GM18499 (cell line): ENCODE results near the gene COL18A1.

Experiments used
- ATAC-seq: cut with Tn5 transposase; IDR thresholded peaks from one replicate; pipeline ENCODE4 v1.9.1; 2021; ENCODE audit warnings: moderate number of reproducible peaks; ENCODE audit not compliant: insufficient read depth, unreplicated experiment

Gene COL18A1

DNA sequence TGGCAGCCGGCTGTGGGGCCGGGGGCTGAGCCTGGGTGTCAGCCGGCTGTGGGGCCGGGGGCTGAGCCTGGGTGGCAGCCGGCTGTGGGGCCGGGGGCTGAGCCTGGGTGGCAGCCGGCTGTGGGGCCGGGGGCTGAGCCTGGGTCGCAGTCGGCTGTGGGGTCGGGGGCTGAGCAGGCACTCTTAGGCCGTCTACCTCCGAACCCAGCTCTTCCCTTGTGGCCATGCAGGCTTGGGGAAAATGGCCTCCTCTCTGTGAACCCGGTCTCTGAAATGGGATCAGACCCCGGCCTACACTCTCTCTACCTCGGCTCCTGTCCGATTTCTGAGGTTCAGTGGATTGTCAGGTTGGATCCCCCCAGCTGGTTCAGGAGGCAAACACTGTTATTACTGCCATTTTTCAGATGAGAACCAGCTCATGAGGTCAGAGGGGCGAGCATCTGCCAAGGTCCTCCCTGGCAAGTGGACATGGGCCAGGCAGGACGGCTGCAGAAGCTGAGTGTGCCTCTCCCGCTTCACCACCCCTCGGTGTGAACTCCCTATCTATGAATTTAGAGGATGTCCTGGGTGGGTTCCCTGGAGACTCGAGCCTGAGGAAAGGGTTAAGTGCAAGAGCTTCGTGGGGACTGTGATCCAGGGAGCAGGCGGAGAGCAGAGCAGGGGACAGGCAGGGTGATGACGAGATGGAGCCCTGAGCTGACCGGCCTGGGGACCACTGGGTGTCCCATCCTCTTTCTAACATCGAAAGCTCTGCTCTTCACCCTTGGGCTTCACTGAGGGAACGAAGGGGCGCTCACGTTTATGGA, 10.9 kb upstream of the COL18A1 start:
- ATAC-seq: no peak

DNA sequence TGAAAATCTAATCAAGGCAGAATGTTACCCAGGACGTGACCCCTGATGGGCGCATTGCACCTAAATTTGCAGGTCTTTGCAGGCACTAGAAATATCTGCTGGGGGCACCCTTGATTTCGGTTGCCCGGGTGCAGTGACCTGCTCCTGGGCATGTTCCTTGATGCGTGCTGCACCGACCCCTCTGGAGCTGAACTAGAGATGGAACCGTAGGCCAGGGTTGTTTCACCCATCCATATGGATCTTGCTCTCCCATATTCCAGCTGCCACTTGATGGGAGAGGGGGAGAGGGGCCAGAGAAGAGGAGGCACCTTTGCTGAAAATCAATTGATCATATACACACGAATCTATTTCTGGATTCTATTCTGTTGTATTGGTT, 8.4 kb upstream of the COL18A1 start:
- no peak for ATAC-seq

DNA sequence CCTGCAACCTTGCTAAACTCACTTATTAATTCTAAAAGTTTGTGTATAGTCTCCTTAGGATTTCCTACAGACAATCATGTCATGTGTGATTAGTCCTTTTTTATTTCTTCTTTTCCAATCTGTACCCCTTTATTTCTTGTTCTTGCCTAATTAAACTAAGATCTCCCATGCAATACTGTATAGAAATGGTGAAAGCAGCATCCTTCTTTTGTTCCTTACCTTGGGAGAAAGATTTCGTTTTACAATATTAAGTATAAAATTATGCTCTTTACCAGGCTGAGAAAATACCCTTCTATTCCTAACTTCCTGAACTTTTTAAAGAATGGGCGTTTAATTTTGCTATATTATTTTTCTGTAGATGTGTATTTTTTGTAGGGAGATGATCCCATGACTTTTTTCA, 7.6 kb upstream of the COL18A1 start:
- no peak for ATAC-seq

DNA sequence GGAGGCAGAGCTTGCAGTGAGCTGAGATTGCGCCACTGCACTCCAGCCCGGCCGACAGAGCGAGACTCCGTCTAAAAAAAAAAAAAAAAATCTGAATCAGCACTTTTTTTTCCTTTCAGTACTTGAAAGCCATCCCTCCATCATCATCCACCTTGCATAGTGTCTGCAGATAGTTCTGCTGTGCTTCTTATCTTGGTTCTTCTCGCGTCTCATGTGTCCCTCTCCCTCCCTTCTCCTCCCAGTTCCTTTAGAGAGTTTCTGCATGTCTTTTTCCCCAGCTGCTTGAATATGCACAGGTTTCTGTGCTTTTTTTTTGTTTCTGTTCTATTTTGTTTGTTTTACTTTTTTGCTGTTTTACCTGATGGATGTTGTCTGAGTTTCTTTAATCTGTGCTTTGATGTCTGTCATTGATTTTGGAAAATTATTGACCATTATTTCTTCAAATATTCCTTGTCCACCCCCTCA, 3.9 kb upstream of the COL18A1 start:
- no peak for ATAC-seq

DNA sequence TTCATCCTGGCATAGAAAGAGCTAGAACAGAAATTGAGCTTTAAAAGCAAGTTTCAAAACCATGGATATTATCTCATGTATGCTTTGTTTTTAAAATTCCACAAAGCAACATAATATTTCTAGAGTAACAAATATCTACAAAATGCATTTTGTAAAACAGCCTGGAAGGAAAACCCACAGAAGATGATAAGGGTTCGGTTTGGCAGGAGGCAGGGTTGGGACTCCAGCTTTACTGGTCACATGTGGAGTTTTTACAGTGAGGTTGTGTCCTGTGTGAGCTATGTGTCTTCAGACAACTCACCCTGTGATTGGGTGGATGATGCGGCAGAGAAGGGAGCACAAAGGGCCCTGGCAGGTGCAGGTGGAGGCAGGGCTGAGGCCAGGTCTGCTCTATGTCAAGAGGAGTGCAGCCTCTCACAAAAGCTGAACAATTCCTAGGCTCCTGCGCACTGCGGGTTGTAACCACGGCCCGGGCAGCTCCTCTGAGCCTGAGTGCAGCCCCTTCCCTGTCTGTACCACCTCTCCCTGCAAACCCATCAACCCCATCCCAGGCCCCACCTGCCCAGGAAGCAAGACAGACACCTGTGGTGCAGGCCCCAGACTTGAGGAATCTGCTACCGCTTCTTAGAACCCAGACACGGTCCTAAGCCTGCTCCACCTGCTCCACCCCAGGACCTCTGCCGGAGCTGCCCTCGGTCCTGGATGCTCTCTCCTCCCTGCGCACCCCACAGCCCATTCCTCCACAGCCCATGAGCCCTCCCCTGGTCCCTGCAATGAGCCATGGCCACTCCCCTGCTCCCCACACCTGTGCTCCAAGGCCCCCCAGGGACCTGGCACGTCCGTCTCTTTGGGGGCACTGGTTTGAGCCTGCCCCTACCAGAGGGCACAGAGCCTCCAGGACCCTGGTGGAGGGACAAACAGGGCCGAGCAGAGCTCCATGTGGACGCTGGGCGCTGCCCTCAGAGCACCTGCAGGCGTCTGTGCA, 2.8 kb upstream of the COL18A1 start:
- no peak for ATAC-seq

DNA sequence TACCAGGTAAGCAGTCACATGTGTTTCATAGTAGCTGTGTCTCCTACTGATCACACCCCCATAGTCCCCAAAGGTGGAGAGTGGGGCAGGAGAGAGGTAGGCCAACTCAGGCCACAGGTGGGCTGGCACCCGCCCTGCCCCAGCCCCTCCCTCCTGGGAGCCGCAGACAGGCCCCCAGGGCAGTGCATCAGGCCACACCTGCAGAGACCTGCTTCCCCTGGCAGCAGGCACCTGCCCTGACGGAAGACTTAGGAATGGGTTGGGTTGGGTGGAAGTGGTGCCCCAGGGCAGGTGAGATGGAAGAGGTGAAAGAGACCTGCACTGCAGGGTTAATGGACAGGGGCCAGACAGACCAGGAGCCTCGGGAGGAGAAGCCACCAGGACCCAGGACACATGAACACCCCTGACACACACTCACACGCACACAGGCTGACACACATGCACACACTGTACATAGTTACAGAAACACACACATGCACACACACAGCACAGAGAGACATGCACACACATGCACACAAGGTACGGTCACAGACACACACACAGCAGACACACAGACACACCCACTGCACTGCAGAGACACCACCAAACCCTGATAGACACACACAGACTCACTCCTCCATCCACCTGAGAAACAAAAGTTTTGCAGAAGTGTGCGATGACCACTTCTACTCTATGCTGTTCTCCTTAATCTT, 1.7 kb upstream of the COL18A1 start:
- ATAC-seq: no peak

DNA sequence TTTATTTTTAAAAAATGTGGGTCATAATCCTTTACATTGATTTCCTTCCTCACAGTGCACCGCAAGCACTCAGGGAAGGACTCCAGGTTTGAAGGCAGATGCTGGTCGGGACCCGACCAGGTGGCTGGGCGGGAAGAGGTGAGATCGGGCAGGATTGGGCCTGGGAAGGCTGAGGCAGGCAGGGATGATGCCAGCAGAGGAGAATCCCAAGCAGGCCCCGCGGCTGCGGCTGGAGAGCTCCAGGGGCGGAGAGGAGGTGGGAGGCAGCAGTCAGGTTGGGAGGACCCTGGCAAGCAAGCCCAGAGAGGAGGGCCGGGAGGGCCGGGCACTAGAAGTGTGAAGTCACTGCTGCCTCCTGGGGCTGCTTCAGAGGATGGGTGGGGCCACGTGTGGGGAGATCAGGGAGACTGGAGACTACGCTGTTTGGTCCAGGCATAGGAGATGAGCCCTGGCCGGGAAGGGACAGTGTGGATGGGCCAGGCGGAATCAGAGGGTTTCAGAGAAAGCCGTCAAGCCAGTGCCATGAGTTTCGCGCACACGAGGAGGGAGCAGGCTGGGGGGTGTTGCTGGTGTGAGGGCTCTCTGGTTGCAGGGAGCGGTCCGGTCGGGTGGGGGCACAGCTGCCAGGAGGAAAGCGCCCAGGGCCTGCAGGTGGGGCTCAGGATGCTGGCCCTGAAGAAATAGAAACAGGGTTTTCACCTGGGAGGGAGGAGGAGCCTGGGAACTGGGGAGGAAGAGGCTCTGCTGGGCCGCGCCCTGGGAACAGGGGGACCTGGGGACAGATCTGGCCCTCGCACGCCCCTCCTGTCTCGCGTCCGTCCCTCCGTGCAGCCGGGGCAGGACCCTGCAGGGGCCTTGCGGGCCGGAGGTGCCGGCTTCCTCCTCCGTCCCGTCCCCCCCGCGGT, 888 bp upstream of the COL18A1 start:
- ATAC-seq: no peak

DNA sequence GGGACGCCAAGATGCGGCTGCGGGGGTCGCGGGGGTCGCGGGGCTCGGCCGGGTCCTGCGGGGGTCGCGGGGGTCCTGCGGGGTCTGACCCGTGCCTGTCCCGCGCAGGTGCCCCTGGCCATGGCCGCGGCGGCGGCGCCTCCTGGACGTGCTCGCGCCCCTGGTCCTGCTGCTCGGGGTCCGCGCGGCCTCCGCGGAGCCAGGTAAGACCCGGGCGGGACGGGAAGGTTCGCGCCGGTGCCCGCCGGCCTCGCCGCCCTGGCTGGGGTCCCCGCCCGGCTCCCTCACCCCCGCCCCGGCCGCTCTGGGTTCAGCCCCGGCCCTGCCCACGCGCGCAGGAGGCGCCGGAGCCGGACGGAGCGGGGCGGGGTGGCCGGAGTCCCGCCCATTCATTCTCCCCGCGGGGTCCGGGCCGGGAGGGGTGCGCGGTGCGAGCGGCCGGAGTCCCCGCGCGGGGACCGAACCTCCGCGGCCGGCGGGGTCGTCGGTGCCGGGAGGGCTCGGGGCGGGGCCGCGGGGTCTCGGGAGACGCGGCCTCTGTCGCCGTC, 380 bp downstream of the COL18A1 start:
- no peak for ATAC-seq

DNA sequence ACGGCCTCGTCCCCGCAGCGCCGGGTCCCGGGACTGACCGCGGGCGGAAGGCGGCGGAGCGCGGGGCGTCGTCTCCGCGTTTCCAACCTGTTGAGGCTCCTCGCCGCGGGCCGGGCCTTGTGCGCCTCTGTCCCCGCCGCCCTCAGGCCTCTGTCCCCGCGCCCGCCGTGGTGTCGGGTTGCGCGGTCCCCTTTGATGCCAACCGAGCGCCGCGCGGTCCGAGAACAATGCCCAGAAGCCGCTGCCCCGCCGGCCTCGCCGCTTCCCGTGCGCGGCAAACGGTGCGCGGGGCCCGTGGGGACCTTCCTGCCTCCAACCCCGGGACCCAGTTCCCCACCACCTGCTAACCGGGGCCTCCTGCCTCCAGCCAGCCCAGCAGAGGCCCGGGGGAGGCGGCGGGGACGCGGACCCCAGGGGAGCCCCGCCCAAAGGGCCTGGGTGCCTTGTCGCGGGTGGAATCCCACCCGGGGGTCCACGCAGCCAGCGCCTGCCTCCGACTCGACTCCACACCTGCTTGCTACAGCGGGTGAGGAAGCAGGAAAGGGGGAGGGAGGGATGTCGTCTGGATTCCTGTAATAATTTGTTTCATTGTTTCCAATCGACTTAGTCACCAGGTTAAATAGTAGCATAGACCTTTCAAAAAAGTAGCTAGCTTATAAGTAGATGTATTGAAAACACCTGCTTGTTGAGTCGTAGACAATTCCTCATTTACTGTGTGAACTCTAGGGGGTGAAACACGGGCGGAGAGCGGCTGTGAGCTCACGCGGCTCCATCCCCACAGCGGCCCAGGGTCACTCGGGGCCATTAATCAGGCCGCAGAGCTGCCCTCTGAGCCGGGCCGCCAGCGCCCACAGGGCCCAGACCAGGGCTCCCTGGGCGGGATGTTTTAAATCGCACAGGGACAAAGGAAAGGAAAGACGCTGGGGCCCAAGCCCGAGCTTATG, 1.1 kb downstream of the COL18A1 start:
- no peak for ATAC-seq

DNA sequence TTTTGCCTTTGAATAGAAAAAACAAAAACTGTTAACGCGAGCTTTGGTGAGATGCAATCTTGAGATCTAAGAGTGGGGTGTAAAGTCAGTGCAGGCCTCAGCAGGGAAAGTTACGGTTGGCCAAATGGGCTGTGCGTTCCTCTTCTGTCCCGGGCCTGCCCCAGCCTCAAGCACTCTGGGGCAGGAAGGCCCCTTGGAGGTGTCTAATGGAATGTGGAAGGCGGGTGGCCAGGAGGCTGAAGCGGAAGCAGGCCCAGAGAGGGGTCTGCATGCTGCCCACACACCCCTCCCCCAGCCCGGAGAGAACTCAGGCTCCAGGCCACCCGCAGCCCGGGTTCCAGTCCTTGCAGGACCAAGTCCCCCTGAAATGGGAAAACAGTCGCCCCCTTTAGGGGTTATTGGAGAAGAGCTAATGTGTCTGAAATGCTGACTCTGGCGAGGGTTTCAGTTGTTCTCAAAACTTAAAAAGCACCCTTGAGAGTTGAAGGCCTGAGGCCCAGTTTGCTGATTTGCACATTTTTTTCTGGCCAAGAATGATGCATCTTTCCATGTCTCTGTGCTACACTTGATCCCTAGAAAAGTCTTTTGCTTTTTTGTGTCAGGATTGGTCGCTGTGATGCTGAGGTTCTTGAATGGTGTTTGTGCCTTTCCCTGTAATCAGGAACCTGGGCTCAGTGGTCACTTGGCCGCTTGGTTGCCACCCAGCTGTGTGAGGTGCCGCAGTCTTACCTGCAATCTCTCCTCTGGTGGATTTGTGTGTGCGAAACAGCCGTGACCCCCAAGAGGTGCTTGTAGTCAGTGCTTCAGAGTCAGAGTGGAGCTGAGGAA, 2.0 kb downstream of the COL18A1 start:
- ATAC-seq: no peak

DNA sequence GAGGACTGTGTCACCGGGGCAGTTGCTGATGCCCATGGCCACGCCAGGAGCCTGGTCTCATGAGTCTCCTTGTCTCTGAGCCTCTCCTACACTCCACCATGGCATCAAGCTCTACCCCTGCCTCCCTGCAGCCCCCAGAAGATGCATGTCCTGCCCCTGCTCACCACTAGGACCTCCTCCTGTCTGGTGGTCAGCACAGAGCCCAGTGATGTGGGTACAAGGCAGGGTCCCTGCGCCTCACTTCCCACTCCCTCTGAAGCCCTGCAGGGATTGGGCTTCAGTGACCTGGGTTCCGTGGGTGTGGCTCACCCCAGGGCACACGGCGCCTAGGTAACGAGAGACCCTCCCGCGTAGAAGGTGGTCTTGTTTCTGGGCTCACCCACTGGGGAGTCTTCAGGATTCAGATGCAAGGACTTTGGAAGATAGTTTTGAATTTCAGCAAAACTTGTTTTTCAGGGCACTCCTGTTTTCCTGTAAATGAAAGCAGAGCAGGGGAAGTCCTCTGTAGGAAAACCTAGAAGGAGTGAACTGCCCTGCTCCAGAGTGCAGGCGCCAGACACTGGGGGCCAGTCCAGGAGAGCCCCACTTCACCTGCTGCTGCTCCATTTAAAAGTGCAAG, 2.8 kb downstream of the COL18A1 start:
- no peak for ATAC-seq

DNA sequence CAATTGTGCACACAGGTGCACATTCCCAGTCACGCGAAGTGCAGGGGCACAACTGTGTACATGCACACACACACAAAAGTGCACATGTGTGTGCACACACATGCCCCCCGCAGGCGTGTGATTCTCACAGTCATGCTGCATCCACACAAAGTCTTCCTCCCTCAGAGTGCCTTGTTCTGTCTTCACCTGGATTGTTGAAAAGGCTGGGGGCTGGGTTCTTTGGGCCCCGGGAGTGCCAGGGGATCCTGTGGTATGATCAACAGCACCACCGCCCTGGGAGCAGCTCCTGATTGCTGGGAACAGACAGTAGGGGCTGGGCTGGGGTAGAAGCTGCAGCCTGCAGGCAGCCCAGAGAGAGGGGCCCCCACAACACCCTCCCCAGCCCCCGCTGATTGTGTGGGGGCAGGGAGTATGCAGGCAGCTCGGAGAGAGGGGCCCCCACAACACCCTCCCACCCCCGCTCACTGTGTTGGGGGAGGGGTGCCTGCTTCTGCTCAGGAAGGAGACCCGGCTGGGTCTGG, 3.4 kb downstream of the COL18A1 start:
- no peak for ATAC-seq

DNA sequence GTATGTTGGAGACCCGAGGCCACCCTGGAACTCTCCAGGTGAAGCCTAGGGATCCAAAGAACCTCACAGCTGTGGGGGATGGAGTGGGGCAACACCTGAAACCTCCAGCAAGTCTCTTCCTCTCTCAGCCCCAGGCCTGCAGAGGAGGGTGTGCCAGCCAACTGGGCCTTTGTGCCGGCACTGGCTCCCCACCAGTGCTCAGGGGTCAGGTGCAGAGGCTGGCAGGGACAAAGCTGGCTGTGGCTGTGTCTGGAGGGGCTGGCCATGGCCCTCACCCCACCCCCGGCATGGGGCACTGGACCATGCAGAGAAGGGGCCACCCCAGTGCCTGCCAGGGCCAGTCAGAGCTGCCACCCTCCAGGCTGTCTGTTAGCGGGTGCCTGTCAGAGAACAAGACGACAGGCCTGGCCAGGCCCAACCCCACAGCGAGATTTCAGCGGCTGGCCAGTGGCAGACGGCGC, 3.9 kb downstream of the COL18A1 start:
- no peak for ATAC-seq

DNA sequence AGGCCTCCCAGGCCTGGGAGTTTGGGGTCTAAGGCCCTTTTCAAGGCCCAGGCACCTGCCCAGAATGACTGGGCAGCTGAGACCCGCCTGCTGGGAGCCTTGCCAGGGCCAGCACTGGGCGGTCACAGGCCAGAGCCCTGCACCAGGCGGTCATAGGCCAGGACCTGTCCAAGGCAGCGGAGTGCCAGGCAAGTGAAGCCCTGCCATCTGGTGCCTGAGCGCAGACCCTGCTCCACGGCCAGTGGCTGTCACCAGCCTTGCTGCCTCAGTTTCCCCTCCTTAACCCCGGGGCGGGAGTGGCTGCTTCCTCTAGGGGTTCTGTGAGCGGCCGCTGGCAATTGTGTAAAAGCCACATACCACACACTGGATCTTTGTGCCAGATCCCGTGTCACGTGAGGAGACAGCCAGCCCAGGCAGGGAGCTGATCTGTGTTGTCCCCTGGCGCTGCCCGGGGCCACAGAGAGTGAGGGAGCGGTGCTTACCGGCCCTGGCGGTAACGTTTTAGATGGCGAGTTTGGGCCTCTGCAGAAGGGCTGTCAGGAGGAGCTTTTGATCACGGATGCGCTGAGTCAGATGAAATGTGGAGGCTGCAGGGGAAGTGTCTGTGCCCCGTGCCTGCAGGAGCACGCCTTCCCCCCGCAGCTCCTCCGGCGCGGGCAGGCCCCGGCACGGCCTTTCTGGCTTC, 4.6 kb downstream of the COL18A1 start:
- ATAC-seq: no peak

DNA sequence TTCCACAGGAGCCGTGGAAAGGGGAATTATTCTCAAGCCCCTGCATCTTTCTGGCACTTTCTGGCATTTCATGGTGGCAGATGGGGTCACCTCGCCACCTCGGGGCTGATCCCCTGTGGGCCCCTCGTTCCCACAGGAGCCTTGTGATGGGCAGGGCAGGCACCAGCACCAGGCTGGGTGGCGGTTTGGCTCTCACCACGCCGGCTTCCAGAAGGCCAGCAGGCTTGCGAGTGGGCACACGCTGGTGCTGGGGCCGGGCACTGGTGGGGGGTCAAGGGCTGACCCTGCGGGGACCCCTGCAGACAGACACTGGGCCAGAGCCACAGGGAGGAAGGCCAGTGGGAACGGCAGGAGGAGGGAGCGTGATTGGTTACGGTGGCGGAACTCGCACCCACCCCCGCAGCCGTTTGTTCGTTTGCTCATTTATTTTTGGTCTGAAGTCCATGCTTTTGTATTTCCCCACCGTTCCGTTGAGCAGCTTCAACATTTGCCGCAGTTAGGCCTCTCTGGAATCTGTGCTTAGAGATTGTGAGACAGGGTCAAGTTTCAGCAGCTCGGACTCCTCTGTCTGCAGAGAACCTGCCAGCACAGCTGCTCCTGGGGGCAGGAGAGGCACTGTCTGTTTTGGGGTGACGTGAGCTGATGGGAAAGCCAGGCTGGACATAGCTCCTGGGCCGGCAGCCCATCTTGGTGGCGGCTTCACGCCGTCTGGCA, 5.3 kb downstream of the COL18A1 start:
- no peak for ATAC-seq
